ENCODE data around the gene GALR1. TPM values are rescaled to one million over a fixed set of nuclear protein-coding genes. Genes with fewer than 3 reads are reported as not detected.
A peak's percentile ranks its signal among the peaks of the same experiment; 100 is the strongest.

GALR1 gene
- total and polyA plus RNA-seq, 2 donors (not counting 3 experiments of a cell fraction or from before 2014, with no cell fraction given): not detected

- POLR2A ChIA-PET: no interaction called here
- H3K27me3 ChIP-seq (ENCODE audit: control insufficient read depth in 2 of 2, insufficient read depth in 2 of 2, low read length in 2 of 2): peaks cover 21 to 34% of the 10 kb centered on the region in 2 experiments
- no peak for DNase-seq (ENCODE audit: low read depth, low spot score)
Observed at GRCh38 chr18:77250926-77251729, 1.5 kb downstream of the GALR1 start.

DNA sequence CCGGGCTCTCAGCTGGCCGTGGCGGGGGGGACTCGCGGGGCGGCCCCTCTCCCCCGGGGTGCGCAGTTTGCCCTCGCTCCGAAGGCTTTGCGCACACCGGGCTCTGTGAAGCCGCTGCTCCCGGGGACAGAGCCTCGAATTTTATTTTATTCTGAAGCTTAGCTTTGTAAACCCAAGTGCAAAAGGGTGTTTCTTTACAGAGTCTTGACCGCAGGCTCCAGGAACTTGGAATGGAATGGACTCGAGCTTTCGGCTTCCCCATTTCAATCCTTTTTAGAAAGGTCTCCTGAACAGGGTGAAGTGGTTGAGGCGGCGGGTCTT is 2.0 kb downstream of the GALR1 start:
- H2AFZ ChIP-seq (ENCODE audit: low read depth, low read length): no peak overlapping the region
- dilution Hi-C loops (cut with MboI; ENCODE audit: extremely low pct_ligation_motif_present, low sequenced_read_pairs) (no loop called here), intact Hi-C loops (cut with micrococcal nuclease) (no loop called here)
- no peak for FAIRE-seq
- no peak overlapping the region for H3K27ac ChIP-seq (ENCODE audit: insufficient read depth, low read depth, low read length)
- H3K4me1 ChIP-seq (ENCODE audit: control insufficient read depth, extremely low read depth, insufficient read depth, low read length): no peaks in the 10 kb centered on the region
- no TSS peak for BruUV-seq (replicated peaks)
- DNase-seq (ENCODE audit: low read depth, low spot score): no peak
- no peaks in the 10 kb centered on the region for H3K79me2 ChIP-seq (ENCODE audit: control insufficient read depth, insufficient read depth, low read length)
- no peaks in the 10 kb centered on the region for H4K20me1 ChIP-seq (replicated peaks; ENCODE audit: control insufficient read depth, extremely low read depth, insufficient read depth, low read length)
- H3K9ac ChIP-seq (replicated peaks; ENCODE audit: extremely low read depth, insufficient read depth, low read length): no peak overlapping the region
- no peak overlapping the region for H3K4me2 ChIP-seq (ENCODE audit: insufficient read depth, low read length)
- POLR2A ChIA-PET: no interaction called here
- H3K27me3 ChIP-seq (ENCODE audit: control insufficient read depth in 2 of 2, insufficient read depth in 2 of 2, low read length in 2 of 2): peaks cover 19 to 34% of the 10 kb centered on the region in 2 experiments
- CTCF ChIA-PET: no interaction called here
- no peaks in the 10 kb centered on the region for H3K9me1 ChIP-seq (replicated peaks; ENCODE audit: control insufficient read depth, extremely low read depth, insufficient read depth, low read length)
- no peaks in the 10 kb centered on the region for H3K36me3 ChIP-seq (ENCODE audit: control insufficient read depth in 2 of 2, extremely low read depth in 1 of 2, insufficient read depth in 2 of 2, low read length in 2 of 2)
- TF ChIP-seq, protein P1, sequence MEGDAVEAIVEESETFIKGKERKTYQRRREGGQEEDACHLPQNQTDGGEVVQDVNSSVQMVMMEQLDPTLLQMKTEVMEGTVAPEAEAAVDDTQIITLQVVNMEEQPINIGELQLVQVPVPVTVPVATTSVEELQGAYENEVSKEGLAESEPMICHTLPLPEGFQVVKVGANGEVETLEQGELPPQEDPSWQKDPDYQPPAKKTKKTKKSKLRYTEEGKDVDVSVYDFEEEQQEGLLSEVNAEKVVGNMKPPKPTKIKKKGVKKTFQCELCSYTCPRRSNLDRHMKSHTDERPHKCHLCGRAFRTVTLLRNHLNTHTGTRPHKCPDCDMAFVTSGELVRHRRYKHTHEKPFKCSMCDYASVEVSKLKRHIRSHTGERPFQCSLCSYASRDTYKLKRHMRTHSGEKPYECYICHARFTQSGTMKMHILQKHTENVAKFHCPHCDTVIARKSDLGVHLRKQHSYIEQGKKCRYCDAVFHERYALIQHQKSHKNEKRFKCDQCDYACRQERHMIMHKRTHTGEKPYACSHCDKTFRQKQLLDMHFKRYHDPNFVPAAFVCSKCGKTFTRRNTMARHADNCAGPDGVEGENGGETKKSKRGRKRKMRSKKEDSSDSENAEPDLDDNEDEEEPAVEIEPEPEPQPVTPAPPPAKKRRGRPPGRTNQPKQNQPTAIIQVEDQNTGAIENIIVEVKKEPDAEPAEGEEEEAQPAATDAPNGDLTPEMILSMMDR (IDR thresholded peaks at IDR 0.05; ENCODE audit: extremely low read depth in 1 of 2, insufficient read depth in 1 of 2, low read depth in 1 of 2, low read length in 2 of 2): no peak
- TF ChIP-seq FOS (IDR thresholded peaks at IDR 0.05; ENCODE audit: borderline replicate concordance, insufficient read depth, low read length) (no peak), POLR2AphosphoS5 (IDR thresholded peaks at IDR 0.05; ENCODE audit: insufficient read depth, low read depth, low read length) (no peak), JUN (IDR thresholded peaks at IDR 0.05; ENCODE audit: borderline replicate concordance, insufficient read depth, insufficient read length, low read depth) (no peak), POLR2A (IDR thresholded peaks at IDR 0.05; ENCODE audit: low read depth, low read length) (no peak), EZH2 (IDR thresholded peaks at IDR 0.05; ENCODE audit: borderline replicate concordance, low read depth, low read length, severe bottlenecking) (no peak), GATA2 (IDR thresholded peaks at IDR 0.05; ENCODE audit: insufficient read depth, insufficient read length, low read depth, low read length) (no peak), MYC (IDR thresholded peaks at IDR 0.05; ENCODE audit: low read depth, low read length) (no peak)
- TF ChIP-seq, protein P2, sequence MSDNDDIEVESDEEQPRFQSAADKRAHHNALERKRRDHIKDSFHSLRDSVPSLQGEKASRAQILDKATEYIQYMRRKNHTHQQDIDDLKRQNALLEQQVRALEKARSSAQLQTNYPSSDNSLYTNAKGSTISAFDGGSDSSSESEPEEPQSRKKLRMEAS (IDR thresholded peaks at IDR 0.05; ENCODE audit: insufficient read depth, insufficient read length): no peak
- H3K4me3 ChIP-seq (replicated peaks in 1 of 3; ENCODE audit: insufficient read depth in 1 of 3, low read depth in 1 of 3, low read length in 3 of 3): no peak overlapping the region
- no peaks in the 10 kb centered on the region for H3K9me3 ChIP-seq (replicated peaks; ENCODE audit: control insufficient read depth, insufficient read depth, low read length)

More at GRCh38 chr18:77250926-77251729, 1.5 kb downstream of the GALR1 start:
- TF ChIP-seq FOS (IDR thresholded peaks at IDR 0.05; ENCODE audit: borderline replicate concordance, insufficient read depth, low read length): no peak
- no peak for TF ChIP-seq JUN (IDR thresholded peaks at IDR 0.05; ENCODE audit: borderline replicate concordance, insufficient read depth, insufficient read length, low read depth)
- TF ChIP-seq POLR2A (IDR thresholded peaks at IDR 0.05; ENCODE audit: low read depth, low read length): no peak
- no peak for TF ChIP-seq POLR2AphosphoS5 (IDR thresholded peaks at IDR 0.05; ENCODE audit: insufficient read depth, low read depth, low read length)
- no peak for TF ChIP-seq MYC (IDR thresholded peaks at IDR 0.05; ENCODE audit: low read depth, low read length)
- peak; percentile 22 for TF ChIP-seq EZH2 (IDR thresholded peaks at IDR 0.05; ENCODE audit: borderline replicate concordance, low read depth, low read length, severe bottlenecking)
- TF ChIP-seq, protein P2 (IDR thresholded peaks at IDR 0.05; ENCODE audit: insufficient read depth, insufficient read length): no peak
- intact Hi-C loops (cut with micrococcal nuclease): no loop called here
- dilution Hi-C loops (cut with MboI; ENCODE audit: extremely low pct_ligation_motif_present, low sequenced_read_pairs): no loop called here
- Histone ChIP-seq H3K9me1 (replicated peaks; ENCODE audit: control insufficient read depth, extremely low read depth, insufficient read depth, low read length) (no peaks in the 10 kb centered on the region), H3K9me3 (replicated peaks; ENCODE audit: control insufficient read depth, insufficient read depth, low read length) (no peaks in the 10 kb centered on the region), H3K36me3 (ENCODE audit: control insufficient read depth in 2 of 2, extremely low read depth in 1 of 2, insufficient read depth in 2 of 2, low read length in 2 of 2) (no peaks in the 10 kb centered on the region), H2AFZ (ENCODE audit: low read depth, low read length) (no peak overlapping the region), H3K4me3 (replicated peaks in 1 of 3; ENCODE audit: insufficient read depth in 1 of 3, low read depth in 1 of 3, low read length in 3 of 3) (no peak overlapping the region), H3K79me2 (ENCODE audit: control insufficient read depth, insufficient read depth, low read length) (no peaks in the 10 kb centered on the region), H3K4me2 (ENCODE audit: insufficient read depth, low read length) (no peak overlapping the region), H3K27ac (ENCODE audit: insufficient read depth, low read depth, low read length) (no peak overlapping the region), H3K4me1 (ENCODE audit: control insufficient read depth, extremely low read depth, insufficient read depth, low read length) (no peaks in the 10 kb centered on the region), H3K9ac (replicated peaks; ENCODE audit: extremely low read depth, insufficient read depth, low read length) (no peak overlapping the region), H4K20me1 (replicated peaks; ENCODE audit: control insufficient read depth, extremely low read depth, insufficient read depth, low read length) (no peaks in the 10 kb centered on the region)
- no peak for FAIRE-seq
- CTCF ChIA-PET: no interaction called here
- BruUV-seq (replicated peaks): no TSS peak

Measured in endothelial cell of umbilical vein (primary cell).